ENCODE measurements around the gene UBR7.

Gene UBR7

DNA sequence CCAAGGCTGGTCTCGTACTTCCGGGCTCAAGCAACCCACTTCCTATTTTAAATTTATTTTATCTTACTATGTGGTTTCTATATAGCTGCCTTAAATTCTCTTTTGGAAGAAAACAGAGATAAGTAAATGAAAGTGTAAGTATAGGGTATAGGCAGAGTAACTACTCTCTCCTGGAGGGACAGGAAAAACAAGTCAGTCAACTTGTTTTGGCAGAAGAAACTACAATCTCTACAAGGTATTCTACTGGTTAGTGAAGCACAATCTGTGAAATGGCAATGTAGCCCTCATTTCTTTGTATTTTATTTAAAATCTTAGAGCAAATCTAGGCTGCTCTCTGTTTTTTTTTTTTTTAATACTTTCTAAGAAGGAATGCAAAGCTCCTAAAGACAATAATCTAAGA is 55.4 kb downstream of the UBR7 start:
- no peak for DNase-seq

DNA sequence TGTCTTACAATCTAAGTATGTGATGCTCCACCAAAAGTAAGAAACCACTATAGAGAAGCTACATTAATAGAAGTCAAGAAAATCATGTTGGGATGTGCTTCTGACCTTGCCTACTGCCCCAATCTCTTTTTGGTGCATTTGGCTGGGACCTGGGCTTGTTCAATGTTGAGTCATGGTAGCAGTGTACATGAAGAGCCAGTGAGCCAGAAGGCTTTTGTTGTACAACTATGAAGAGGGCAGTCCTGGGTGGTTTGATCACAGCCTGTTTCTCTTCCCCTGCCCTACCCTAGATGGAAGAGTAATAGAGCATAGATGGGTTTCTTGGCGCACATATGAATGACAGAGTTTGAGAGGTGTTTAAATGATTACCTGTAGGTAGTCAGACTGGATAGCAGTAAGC is 56.4 kb downstream of the UBR7 start:
- no peak for DNase-seq

DNA sequence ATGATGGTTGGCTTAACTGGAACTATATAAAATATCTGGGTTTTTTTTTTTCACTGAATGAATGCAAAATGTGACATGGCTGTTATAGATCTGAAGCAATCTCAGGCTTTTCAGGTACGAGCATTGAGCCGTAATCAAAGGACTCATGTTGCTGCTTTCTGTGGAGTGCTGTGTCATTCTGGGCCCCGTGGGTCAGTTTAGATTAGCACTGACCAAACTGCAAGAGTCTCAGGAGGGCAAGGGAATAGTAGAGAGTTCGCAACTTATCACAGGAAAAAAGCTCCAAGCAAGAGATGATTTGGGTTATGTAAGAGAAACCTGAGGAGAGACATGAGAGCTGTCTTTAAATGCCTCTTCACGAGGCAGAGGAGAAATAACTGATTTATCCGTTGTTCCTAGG is 59.1 kb downstream of the UBR7 start:
- DNase-seq = no peak

DNA sequence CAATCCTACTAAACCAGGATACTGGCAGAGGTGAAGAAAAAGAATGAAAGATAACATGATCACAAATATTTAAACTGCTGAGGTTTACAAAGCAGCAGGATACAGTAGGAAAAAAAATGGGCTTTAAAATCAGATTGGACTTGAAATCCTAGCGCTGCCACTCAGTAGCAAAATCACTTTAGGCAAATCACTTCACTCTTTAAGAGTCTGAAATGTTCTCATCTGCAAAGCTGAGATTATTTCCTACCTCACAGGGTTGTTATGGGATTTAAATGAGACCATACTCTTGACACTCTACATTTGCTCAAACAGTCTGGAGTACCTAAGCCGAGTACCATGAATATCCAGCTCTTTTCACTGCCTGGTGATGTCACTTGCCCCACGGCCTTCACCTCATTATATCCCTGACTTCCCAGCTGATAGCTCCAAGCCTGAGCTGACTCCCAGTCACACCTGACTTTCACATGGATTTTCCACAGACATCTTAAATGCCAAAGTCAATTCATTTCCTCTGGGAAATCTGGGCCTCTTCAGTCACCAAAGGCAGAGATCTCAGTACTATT is 60.2 kb downstream of the UBR7 start:
- DNase-seq = no peak

DNA sequence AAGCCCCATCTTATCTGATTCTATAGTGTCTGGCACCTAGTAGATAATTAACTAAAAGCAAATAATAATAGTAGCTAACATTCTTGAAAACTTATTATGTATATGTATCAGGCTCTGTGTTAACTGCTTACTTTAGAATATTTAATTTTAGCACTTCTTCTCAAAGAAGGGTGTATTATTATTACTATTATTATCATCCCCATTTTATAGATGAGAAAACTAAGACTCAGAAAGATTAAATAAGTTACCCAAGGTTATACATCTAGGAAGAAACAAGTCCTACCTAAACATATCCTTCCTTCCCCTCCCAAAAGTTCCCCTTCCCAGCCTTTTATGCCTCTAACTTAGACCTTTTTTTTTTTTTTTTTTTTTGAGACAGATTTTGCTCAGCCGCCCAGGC is 61.4 kb downstream of the UBR7 start:
- DNase-seq = no peak

DNA sequence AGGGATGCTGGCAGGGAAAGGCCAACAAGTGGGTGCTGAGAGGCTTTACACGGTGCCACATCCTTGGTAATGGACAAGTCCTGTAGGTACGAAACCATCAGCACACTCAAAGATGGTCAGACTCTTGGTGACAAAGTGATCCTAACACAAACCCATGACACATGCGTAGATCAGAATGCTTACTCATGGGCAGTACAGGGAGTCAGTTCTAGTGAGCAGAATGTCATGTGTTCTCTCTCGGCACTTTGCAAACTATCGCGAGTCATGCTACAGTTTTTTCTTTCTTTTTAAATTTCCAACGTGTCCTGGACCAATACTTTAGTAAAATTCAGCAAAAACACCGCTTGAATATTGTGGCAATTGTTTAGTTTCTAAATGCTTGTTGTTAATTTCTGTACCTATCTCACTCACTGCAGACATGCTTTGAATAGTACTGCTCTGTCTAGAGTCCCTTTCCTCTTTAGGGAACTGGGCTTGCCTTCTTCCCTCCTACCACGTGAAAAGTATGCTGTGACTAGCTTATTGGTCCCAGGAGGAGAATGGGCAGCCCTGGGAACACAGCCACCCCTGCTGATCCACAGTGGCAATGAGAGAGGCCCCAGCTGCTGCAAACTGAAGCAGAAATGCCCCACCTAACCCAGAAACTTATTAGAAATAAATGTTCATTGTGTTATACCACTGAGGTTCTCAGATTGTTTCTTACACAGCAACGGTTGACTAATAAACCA is 62.4 kb downstream of the UBR7 start:
- DNase-seq = no peak

DNA sequence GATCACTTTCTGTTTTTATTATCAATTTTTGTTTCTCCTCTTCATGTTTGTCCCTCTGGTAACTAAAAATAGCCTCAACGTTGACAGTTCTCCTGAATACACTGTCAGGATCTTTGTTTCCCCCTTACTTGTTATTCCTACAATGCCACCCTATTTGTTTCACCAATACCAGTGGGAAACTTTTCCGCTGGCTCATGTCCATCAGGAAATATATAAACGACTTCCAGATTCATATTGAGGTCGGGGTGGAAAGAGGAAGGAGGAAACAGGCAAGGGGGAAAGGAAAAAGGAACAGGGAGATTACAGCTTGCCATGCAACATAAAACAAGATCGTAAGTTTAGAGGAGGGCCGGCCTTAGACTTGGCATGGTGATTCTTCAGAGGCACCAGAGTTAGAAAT is 64.1 kb downstream of the UBR7 start:
- no peak for DNase-seq

DNA sequence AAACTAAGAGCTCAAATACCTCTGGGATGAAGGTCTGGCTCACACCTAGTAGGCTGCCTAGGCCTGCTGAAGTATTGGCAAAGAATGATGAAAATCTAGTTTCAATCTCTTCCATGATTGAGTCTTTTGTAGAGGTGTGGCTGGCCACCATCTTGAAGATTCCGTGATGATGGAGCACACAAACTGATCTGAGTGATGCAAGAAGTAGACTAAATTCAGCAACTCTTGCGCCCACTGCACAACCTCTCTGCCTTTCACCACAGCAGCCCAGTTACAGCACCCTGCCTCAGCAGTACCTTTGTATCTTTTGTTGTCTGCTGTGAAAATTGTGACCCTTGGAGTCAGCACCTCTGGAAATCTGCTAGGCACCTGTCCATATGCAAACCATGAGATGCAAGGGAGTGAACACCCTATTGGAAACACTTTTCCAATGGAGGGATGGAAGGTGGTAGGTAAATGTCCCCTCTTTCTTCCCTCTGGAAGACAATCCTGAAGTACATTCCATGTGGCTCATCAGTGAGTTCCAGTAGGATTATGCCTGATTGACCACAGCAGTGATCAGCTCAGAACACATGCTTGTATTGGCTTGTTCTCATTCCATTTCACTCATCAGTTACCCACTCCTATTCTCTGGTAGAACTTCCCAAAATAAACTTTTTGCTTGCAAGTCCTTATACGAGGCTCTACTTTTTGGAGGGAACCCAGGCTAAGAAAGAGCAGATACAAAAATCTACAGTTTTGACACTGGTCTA is 67.2 kb downstream of the UBR7 start:
- no peak for DNase-seq

DNA sequence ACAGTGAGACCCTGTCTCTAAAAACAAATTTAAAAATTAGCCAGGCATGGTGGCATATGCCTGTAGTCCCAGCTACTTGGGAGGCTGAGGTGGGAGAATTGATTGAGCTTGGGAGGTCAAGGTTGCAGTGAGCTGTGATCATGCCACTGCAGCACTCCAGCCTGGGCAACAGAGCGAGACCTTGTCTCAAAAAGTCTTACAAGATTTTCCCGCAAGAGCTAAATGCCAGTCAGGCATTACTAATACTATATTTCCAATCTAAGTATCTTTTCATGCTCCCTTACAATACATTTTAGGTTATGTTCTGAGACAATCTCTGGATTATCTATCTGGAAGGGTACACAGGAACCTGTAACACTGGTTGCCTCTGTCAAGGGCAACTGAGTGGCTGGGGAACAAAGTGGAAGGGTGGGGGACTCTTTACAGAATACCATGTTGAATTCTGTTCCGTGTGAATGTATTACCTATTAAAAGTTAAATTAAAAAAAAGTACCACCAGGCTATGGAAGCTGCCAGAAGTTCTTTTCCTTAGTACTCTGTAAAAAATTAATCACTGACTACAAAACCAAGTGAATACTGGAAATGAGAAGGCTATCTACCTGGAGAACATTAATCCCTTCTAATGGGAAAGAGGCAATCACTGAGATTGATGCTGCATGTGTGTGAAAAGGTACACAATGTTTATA is 69.1 kb downstream of the UBR7 start:
- DNase-seq = no peak
